ENCODE data around the gene POFUT1. TPM values are rescaled to one million over a fixed set of nuclear protein-coding genes. Genes with fewer than 3 reads are reported as not detected.

The POFUT1 gene
- total and polyA plus RNA-seq, 2 donors: 9.1 to 11.2 TPM

DNA sequence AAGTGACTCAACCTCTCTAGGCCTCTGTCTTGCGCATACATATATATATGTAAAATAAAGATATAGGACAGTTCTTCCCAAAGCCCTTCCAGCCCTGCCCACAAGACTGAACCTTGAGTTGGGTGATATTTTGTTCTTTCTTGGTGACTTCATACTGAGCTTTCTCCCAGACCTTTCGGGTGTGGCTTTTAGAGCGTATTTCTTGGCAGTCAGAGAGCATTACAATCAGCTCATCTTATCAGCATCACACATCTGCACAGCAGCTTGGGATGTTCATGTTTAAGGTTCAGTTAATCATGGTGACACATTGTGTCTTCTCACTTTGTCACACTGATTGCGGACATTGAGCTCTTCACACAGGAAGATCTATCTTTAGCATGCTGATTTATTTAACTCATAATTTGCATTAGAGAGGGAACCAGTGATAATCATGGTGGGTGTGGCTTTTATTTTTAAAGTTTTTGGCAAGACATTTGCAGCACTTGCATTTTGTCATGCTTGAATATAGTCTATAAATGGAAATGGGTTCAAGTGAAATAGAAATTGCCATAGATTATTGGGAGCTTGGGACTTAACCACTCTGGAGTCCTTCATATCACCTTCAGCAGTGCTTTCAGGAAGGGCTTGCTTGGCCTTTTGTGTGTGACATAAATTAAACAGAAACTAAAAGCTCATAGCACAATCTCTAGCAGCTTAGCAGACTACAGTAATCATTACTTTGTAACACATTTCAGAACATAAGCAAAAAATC lies 78.1 kb downstream of the POFUT1 start:
- peaks cover 4 to 8% of the 10 kb centered on the region in 2 donors for H3K36me3 ChIP-seq (ENCODE audit: control insufficient read depth in 2 of 2, insufficient read depth in 2 of 2, low read length in 1 of 2)
- H3K27me3 ChIP-seq (ENCODE audit: control insufficient read depth in 2 of 2, insufficient read depth in 1 of 2, low read length in 1 of 2): no peaks in the 10 kb centered on the region
- 47% methylated on average over 4 of the region's 4 CpGs for WGBS
- peaks cover 12 to 22% of the 10 kb centered on the region in 2 donors for H3K4me1 ChIP-seq (ENCODE audit: control insufficient read depth in 2 of 2, insufficient read depth in 2 of 2, low read length in 2 of 2)
- peak overlapping the region in 1 of 2 donors; percentile 21 for H3K27ac ChIP-seq (ENCODE audit: low read depth in 1 of 2, low read length in 1 of 2)
- DNase-seq (ENCODE audit: low read depth in 6 of 9, low spot score in 9 of 9): peak in 2 of 9 donors; percentile 28 to 43
- H3K4me3 ChIP-seq (ENCODE audit: low read length in 2 of 2): no peak overlapping the region
- no peaks in the 10 kb centered on the region for H3K9me3 ChIP-seq (ENCODE audit: control insufficient read depth in 2 of 2, insufficient read depth in 1 of 2, low read length in 1 of 2)

DNA sequence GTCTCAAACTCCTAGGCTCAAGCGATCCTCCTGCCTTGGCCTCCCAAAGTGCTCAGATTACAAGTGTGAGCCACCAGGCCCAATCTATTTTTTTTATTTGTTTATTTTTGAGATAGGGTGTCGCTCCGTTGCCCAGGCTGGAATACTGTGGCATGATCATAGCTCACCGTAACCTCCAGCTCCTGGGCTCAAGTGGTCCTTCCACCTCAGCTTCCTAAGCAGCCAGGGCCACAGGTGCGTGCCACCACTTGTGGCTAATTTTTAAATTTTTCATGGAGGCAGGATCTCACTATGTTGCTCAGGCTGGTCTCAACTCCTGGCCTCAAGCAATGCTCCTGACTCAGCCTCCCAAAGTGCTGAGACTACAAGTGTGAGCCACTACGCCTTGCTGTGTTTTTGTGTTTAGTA lies 79.6 kb downstream of the POFUT1 start:
- WGBS: 98% methylated on average over 6 of the region's 6 CpGs

More for the DNA sequence above, 79.6 kb downstream of the POFUT1 start:
- peaks cover 12 to 16% of the 10 kb centered on the region in 2 donors for H3K4me1 ChIP-seq (ENCODE audit: control insufficient read depth in 2 of 2, insufficient read depth in 2 of 2, low read length in 2 of 2)
- H3K36me3 ChIP-seq (ENCODE audit: control insufficient read depth in 2 of 2, insufficient read depth in 2 of 2, low read length in 1 of 2): peaks cover 4 to 7% of the 10 kb centered on the region in 2 donors
- H3K9me3 ChIP-seq (ENCODE audit: control insufficient read depth in 2 of 2, insufficient read depth in 1 of 2, low read length in 1 of 2): no peaks in the 10 kb centered on the region
- H3K4me3 ChIP-seq (ENCODE audit: low read length in 2 of 2): no peak overlapping the region
- H3K27me3 ChIP-seq (ENCODE audit: control insufficient read depth in 2 of 2, insufficient read depth in 1 of 2, low read length in 1 of 2): no peaks in the 10 kb centered on the region
- no peak overlapping the region for H3K27ac ChIP-seq (ENCODE audit: low read depth in 1 of 2, low read length in 1 of 2)
- no peak for DNase-seq (ENCODE audit: low read depth in 6 of 9, low spot score in 9 of 9)

Other genes starting within 250 kb of the POFUT1 start
- under 0.01 TPM for gene XKR7, start 239.7 kb upstream of the POFUT1 start, total RNA-seq
- 0.02 TPM for gene XKR7, start 239.7 kb upstream of the POFUT1 start, polyA plus RNA-seq
- 0.76 TPM for gene CCM2L, start 197.4 kb upstream of the POFUT1 start, total RNA-seq
- gene CCM2L, start 197.4 kb upstream of the POFUT1 start, polyA plus RNA-seq: 3.3 TPM
- gene HCK, start 155.6 kb upstream of the POFUT1 start, total RNA-seq: 25.2 TPM
- gene HCK, start 155.6 kb upstream of the POFUT1 start, polyA plus RNA-seq: 33.3 TPM
- 13.6 TPM for gene TM9SF4, start 98.2 kb upstream of the POFUT1 start, total RNA-seq
- gene TM9SF4, start 98.2 kb upstream of the POFUT1 start, polyA plus RNA-seq: 18.7 TPM
- 2.8 TPM for gene PLAGL2, start 137 bp upstream of the POFUT1 start, total RNA-seq
- 5.0 TPM for gene PLAGL2, start 137 bp upstream of the POFUT1 start, polyA plus RNA-seq
- 7.8 TPM for gene KIF3B, start 69.8 kb downstream of the POFUT1 start, total RNA-seq
- 8.3 TPM for gene KIF3B, start 69.8 kb downstream of the POFUT1 start, polyA plus RNA-seq
- 34.8 TPM for gene ASXL1, start 150.5 kb downstream of the POFUT1 start, total RNA-seq
- 40.0 TPM for gene ASXL1, start 150.5 kb downstream of the POFUT1 start, polyA plus RNA-seq

Data from thymus (tissue), 11 donors.